ENCODE results near the gene NSUN6.

NSUN6 gene

DNA sequence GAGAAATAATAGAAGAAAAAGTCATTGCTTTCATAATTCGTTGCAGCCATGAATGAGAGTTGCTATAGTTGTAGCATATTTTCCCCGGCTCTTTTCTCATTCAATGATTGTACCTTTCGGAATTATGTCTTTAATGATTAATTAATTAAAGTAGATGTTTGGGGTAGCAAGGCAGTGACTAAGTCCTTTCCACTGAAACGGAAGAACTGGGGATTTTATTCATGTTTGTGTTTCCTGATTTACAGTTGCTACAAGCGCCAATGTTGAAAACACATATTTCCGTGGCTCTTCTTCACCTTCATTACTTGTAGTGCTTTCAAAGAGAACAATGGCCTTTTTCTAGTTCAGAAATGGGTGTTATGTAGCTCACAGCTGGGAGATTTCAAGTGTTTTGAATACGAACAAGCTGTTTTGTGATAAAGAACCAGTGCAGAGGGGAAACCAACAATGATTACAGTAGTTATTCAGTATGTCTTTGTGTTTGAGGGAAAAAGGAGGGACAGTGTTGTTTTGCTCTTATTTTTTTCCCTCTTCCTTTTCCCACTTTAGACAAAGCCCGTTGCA is 153.5 kb downstream of the NSUN6 start:
- no peak for DNase-seq
